GM03348 (cell line): ENCODE data around the gene SHISAL2A.
"Not testable (repeated sequence)": the region's sequence is repeated elsewhere in the genome, so short reads cannot be mapped to it uniquely, and the experiment has no call there.

Experiments used
- DNase-seq: peaks from one replicate; pipeline ENCODE4 v3.0.0; 2012; ENCODE audit warnings: low spot score

SHISAL2A gene

DNA sequence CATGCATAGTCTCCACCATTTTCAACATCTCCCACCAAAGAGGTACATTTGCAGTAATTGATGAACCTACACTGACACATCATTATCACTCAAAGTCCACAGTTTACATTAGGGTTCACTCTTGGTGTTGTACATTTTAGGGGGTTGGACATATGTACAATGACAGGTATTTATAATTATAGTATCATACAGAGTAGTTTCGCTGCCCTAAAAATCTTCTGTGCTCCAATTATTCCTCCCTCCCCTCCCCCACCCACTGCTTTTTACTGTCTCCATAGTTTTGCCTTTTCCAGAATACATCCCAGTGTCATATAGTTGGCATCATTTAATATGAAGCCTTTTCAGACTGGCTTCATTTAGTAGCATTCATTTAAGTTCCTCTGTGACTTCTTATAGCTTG is 51.6 kb downstream of the SHISAL2A start:
- no peak for DNase-seq

DNA sequence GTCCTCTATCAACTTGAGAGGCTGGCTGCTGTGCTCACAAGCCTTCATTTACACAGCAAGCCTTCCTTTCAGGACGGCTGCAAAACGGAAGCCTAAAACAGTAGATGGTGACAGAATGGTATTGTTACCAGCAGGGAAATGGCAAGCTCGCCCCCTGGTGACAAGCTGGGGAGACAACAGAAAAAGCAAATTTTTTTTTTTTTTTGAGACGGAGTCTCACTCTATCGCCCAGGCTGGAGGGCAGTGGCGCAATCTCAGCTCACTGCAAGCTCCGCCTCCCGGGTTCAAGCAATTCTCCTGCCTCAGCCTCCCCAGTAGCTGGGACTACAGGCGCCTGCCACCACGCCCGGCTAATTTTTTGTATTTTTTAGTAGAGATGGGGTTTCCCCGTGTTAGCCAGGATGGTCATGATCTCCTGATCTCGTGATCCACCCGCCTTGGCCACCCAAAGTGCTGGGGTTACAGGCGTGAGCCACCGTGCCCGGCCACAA is 53.3 kb downstream of the SHISAL2A start:
- DNase-seq = peak; percentile 81

DNA sequence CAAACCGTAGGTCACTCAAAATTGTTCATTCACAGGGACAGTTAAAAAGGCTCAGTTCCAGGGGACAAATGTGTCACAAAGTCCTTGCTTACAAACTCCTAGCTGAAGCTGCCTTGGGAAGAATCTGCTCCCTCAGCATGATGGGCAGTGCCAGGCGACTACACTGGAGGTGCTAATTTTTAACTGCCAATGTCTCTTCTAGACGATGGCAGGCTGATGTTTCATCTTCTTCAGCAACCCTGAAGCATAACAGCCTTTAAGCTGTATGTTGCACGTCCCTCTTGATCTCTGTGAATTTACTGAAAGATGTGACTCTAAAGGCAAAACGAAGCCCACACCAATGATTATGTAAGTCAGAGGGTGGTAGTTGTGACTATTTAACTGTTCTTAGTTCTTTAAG is 53.9 kb downstream of the SHISAL2A start:
- DNase-seq = no peak

DNA sequence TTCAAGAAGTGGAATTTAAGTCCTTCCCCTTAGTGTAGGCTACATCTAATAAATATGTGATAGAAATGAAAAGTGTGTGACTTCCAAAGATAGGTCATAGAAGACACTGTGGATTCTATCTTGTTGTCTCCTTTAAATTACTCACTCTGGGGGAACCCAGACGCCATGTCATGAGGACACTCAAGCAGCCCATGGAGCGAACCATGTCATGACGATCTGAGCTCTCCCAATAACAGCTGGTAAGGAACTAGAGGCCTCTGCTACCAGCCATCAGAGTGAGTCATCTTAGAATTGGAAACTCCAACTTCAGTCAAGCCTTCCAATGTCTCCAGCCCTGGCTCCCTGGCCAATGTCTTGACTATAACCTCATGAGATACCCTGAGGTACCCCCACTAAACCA is 58.9 kb downstream of the SHISAL2A start:
- no peak for DNase-seq

DNA sequence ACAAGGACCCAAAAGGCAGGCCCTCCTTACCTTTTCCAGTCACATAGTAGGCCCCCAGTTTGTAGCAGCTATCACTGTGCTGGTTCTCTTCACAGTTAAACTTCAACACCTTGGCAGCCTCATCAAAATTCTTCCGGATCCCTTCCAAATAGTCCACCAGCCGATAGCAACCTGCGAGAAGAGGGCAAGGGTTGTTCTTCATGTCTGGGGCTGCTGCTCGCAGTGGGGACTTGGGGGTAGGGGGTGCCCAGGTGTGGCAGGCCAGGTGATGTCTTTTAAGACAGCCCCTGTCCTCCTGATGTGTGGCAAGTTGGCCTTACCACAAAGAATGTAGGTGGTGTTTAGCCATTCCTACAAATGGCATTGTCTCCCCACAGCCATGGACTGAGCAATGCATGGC is 59.7 kb downstream of the SHISAL2A start:
- DNase-seq = no peak

DNA sequence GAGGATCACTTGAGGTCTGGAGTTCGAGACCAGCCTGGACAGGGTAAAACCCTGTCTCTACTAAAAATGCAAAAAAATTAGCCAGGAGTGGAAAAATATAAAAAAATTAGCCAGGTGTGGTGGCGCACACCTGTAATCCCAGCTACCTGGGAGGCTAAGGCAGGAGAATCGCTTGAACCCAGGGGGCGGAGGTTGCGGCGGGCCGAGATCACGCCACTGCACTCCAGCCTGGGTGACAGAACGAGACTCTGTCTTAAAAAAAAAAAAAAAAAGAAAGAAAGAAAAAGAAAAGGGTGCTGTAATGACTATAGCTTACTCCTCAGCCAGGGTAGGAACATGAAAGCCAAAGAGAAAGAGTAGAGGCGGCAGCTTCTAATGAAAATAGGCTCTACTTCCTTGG is 60.4 kb downstream of the SHISAL2A start:
- not testable (repeated sequence) for DNase-seq

DNA sequence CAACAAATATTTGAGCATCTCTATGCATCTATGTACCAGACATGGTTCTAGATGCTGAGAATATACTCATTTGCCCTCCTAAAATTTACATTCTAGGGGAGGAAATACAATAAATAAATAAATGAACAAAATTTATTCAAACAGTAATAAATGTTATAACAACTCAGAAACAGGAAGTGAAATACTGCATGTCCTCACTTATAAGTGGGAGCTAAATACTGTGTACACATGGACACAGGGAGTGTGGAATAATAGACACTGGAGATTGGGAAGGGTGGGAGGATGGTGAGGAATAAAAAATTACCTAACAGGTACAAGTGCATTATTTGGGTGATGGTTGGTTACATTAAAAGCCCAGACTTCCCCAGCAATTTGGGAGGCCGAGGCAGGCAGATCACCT is 60.9 kb downstream of the SHISAL2A start:
- DNase-seq = no peak

DNA sequence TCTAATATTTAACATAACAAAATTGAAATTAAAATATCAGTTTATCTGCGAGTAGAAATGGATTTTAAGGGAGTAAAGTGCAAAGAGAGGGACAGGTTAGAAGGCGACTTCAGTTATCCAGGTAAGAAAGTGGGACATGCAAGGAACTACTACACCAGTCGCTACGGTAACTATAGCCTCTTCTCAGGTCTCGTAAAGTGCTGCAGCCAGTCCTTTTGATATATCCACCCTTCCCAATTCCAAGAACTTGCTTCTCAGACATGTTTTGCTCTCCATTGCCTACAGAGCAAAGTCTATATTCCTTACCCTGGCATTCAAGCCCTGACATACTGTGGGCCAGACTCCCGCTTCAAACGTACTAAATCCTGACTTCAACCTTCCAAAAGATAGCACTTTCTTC is 62.7 kb downstream of the SHISAL2A start:
- DNase-seq = no peak

DNA sequence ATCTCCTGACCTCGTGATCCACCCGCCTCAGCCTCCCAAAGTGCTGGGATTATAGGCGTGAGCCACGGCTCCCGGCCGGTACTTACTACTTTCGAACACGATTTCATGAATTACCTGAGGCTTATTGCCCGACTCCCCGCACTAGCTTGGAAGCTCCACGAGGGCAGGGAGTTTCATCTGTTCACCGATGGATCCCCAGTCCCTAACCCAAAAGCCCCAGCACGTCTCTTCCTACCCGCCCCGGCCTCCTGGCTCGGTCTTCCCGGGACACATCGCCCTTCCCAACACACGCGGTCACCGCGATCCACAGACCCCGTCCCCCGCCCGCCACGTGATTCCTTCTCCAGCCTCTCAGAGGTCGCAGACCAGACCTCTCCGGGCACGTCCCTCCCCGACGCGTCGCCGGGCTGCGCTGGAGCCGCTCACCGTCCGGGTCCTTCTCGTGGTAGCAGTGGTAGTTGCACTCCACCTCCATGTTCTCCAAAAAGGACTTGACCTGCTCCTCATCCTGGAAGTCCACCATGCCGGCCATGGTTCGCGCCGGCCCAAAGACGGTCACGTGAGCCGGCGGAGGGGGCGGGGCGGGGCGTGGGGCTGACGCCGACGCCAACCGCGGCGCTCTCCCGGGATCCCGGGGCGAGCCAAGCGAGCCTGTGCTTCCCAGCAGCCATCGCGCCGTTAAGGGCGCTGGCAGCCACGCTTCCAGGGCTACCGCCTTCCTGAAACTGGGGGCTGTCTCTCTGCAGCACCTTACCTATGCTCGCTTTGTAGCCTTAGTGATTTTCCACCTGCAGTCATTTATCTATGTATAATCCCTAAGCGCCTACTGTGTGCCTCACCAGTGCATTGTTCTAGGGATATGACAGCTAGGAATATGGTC is 65.1 kb downstream of the SHISAL2A start, which contains the start of gene COA7:
Gene COA7, minus strand, starts transcription at position 553 of the 880 bp plus-strand sequence. Its CDS starts 21 bp downstream, at position 532.
- peak; percentile 95 for DNase-seq

DNA sequence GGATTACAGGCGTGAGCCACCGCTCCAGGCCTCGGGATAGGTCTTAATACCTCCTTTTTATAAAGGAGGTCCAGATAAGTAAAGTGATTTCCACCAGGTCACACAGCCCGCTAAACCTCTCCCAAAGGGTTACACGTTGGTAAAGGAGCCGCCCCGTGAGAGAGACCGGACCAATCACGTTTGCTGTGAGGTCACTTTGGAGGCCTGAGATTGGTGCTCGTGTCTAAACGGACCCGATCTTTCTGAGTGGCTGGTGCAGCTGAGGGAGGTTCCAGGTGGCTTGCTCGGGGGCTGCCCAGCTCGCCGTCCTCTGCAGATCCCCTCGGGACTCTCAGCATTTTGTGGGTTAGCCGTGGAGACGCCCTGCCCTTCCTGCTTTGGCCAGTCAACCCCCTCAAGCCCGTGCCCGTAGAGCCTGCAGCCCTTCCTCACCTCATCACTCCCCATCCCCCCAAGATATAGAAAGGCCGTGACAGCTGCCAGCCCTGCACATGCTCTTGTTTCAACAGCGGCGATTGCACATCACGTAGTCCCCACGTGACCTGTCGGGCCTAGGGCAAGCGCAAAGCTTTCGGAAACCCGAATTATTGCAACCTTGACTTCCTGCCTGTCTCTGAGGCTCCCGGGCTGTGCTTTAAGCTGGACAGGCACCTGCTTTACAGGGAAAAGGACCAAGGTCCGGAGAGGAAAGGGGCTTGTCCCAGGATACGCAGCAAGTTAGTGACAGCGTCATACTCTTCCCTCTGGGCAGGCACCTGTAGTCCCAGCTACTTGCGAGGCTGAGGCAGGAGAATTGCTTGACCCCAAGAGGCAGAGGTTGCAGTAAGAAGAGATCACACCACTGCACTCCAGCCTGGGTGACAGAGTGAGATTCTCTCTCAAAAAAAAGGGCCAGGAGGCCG is 70.2 kb downstream of the SHISAL2A start:
- DNase-seq = peak; percentile 94

DNA sequence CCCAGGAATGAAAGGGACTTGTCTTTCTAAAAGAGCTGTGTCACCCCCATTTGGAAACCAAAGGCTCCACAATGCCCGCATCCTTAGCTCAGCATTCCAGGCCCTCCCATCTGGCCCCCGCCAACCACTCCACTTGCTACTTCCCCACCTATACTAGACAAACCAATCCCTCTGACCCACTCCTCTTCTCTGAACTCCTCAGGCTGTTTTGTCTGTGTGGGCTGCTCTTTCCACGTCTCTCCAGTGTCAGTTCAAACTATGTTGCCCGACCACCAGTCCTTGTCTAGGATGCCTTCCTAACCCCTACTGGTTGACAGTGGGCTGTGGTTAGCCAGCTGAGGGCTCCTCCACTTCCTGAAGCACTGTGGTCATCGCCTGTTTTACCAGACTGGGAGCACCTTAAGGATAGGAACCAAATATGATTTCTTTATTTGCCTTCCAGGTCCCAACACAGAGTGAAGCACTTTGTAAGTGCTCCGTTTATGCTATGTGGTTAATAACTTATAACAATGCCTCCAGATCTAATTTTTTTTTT is 73.2 kb downstream of the SHISAL2A start:
- no peak for DNase-seq
